GM23338 (cell line): ENCODE data around the gene EIF1AY. TPM values are rescaled to one million over a fixed set of nuclear protein-coding genes. Genes with fewer than 3 reads are reported as not detected.
"Not testable (repeated sequence)": the region's sequence is repeated elsewhere in the genome, so short reads cannot be mapped to it uniquely, and the experiment has no call there.

Source experiments
- ATAC-seq: fragments of 200-7000 bp; cut with Tn5 transposase; 3 replicates; pipeline ENCODE4 v1.9.1; 2020
- DNase-seq: peaks from one replicate; pipeline ENCODE4 v3.0.0-alpha.2; 2015; ENCODE audit warnings: low spot score
- H2AFZ ChIP-seq: fragments of 200-600 bp; sonication (generic); 2 replicates; pipeline ENCODE4 v1.8.0; 2016; ENCODE audit warnings: antibody characterized with exemption, mild to moderate bottlenecking, moderate library complexity
- H3F3A ChIP-seq: fragments of 200-600 bp; sonication (generic); replicated peaks from 2 replicates; pipeline ENCODE4 v1.8.0; 2017; ENCODE audit warnings: antibody characterized with exemption, mixed run types, low read depth
- H3K27ac ChIP-seq: fragments of 200-600 bp; sonication (generic); 2 replicates; pipeline ENCODE4 v1.6.1; 2016; ENCODE audit warnings: low read depth
- H3K27me3 ChIP-seq: fragments of 200-600 bp; sonication (generic); 2 replicates; pipeline ENCODE4 v1.8.0; 2016; ENCODE audit warnings: mild to moderate bottlenecking, mixed run types, moderate library complexity; ENCODE audit not compliant: insufficient read depth
- H3K36me3 ChIP-seq: fragments of 200-600 bp; sonication (generic); 2 replicates; pipeline ENCODE4 v1.8.0; 2016; ENCODE audit warnings: mild to moderate bottlenecking; ENCODE audit not compliant: insufficient read depth
- H3K4me1 ChIP-seq: fragments of 200-600 bp; sonication (generic); 2 replicates; pipeline ENCODE4 v1.8.0; 2016; ENCODE audit warnings: mild to moderate bottlenecking, moderate library complexity; ENCODE audit not compliant: insufficient read depth
- H3K4me2 ChIP-seq: fragments of 200-600 bp; sonication (generic); 2 replicates; pipeline ENCODE4 v1.7.1; 2017; ENCODE audit warnings: mixed run types
- H3K4me3 ChIP-seq: fragments of 200-600 bp; sonication (generic); 2 replicates; pipeline ENCODE4 v1.6.1; 2016; ENCODE audit warnings: mixed run types
- H3K79me2 ChIP-seq: fragments of 200-600 bp; sonication (generic); replicated peaks from 2 replicates; pipeline ENCODE4 v1.8.0; 2017; ENCODE audit warnings: mild to moderate bottlenecking; ENCODE audit not compliant: insufficient read depth
- H3K9me2 ChIP-seq: fragments of 200-600 bp; sonication (generic); 2 replicates; pipeline ENCODE4 v1.8.0; 2017; ENCODE audit not compliant: insufficient read depth
- H4K20me1 ChIP-seq: fragments of 200-600 bp; sonication (generic); replicated peaks from 2 replicates; pipeline ENCODE4 v1.8.0; 2017; ENCODE audit warnings: mild to moderate bottlenecking; ENCODE audit not compliant: insufficient read depth
- H3K27ac Mint-ChIP-seq: 2 replicates; pipeline ENCODE4 v1.8.0; 2020; ENCODE audit warnings: inconsistent platforms, mild to moderate bottlenecking, moderate library complexity, mixed read lengths
- H3K27me3 Mint-ChIP-seq: 3 replicates; pipeline ENCODE4 v1.8.0; 2022; ENCODE audit warnings: low read depth, mild to moderate bottlenecking, moderate library complexity, mixed read lengths, inconsistent platforms; ENCODE audit not compliant: insufficient read depth, poor library complexity
- H3K36me3 Mint-ChIP-seq: 3 replicates; pipeline ENCODE4 v1.8.0; 2021; ENCODE audit warnings: low read depth, mild to moderate bottlenecking, inconsistent platforms, moderate library complexity, mixed read lengths
- H3K4me1 Mint-ChIP-seq: 3 replicates; pipeline ENCODE4 v1.8.0; 2020; ENCODE audit warnings: mild to moderate bottlenecking, inconsistent platforms, mixed read lengths
- H3K4me3 Mint-ChIP-seq: 3 replicates; pipeline ENCODE4 v1.8.0; 2021; ENCODE audit warnings: moderate library complexity, mild to moderate bottlenecking, inconsistent platforms, mixed read lengths
- H3K9me3 Mint-ChIP-seq: 3 replicates; pipeline ENCODE4 v1.8.0; 2020; ENCODE audit warnings: moderate library complexity, mild to moderate bottlenecking, inconsistent platforms, mixed read lengths
- CREB1 ChIP-seq: fragments of 250-450 bp; sonication (Bioruptor Pico); IDR thresholded peaks from 2 replicates; pipeline ENCODE4 v1.5.0; 2020; ENCODE audit warnings: low read depth, mild to moderate bottlenecking, moderate library complexity
- EZH2 ChIP-seq: fragments of 200-600 bp; sonication (generic); IDR thresholded peaks from one replicate; pipeline ENCODE4 v1.8.0; 2017; ENCODE audit warnings: antibody characterized with exemption, mild to moderate bottlenecking, low read depth; ENCODE audit not compliant: unreplicated experiment
- EZH2phosphoT487 ChIP-seq: fragments of 200-600 bp; sonication (generic); IDR thresholded peaks from one replicate; pipeline ENCODE4 v1.8.1; 2018; ENCODE audit warnings: antibody characterized with exemption; ENCODE audit not compliant: unreplicated experiment
- JUNB ChIP-seq: IDR thresholded peaks from one replicate; pipeline ENCODE4 v1.6.1; 2016; ENCODE audit warnings: antibody characterized with exemption; ENCODE audit not compliant: unreplicated experiment
- polyA plus RNA-seq: library from polyadenylated mRNA; unstranded; fragments of >200 nt; fragmentation: Nextera tagmentation; extraction: Ambion mirVana; gene quantifications from 2 replicates; pipeline ENCODE4 v1.2.1, GENCODE V29; 2016
- total RNA-seq: library from RNA; depleted of rRNA; stranded (reverse); fragments of >200 nt; shearing (Covaris generic); gene quantifications from 2 replicates; pipeline ENCODE4 v1.2.3, GENCODE V29; 2014
- TF ChIP-seq, protein P1 (sequence below): IDR thresholded peaks from one replicate; pipeline ENCODE4 v1.6.1; 2018; ENCODE audit warnings: antibody characterized with exemption; ENCODE audit not compliant: unreplicated experiment

Gene EIF1AY
- total and polyA plus RNA-seq, 2 experiments from 2014 or later, result 31.3 to 93.0 TPM

DNA sequence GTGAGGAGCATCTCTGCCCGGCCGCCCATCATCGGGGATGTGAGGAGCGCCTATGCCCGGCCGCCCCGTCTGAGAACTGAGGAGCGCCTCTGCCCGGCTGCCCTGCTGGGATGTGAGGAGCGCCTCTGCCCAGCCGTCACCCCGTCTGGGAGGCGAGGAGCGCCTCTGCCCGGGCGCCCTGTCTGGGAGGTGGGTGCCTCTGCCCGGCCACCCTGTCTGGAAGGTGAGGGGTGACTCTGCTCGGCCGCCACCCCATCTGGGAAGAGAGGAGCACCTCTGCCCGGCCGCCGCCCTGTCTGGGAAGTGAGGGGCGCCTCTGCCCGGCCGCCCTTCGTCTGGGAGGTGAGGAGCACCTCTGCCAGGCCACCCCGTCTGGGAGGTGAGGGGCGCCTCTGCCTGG is 23.7 kb upstream of the EIF1AY start (continued):
- TF ChIP-seq, protein P1, sequence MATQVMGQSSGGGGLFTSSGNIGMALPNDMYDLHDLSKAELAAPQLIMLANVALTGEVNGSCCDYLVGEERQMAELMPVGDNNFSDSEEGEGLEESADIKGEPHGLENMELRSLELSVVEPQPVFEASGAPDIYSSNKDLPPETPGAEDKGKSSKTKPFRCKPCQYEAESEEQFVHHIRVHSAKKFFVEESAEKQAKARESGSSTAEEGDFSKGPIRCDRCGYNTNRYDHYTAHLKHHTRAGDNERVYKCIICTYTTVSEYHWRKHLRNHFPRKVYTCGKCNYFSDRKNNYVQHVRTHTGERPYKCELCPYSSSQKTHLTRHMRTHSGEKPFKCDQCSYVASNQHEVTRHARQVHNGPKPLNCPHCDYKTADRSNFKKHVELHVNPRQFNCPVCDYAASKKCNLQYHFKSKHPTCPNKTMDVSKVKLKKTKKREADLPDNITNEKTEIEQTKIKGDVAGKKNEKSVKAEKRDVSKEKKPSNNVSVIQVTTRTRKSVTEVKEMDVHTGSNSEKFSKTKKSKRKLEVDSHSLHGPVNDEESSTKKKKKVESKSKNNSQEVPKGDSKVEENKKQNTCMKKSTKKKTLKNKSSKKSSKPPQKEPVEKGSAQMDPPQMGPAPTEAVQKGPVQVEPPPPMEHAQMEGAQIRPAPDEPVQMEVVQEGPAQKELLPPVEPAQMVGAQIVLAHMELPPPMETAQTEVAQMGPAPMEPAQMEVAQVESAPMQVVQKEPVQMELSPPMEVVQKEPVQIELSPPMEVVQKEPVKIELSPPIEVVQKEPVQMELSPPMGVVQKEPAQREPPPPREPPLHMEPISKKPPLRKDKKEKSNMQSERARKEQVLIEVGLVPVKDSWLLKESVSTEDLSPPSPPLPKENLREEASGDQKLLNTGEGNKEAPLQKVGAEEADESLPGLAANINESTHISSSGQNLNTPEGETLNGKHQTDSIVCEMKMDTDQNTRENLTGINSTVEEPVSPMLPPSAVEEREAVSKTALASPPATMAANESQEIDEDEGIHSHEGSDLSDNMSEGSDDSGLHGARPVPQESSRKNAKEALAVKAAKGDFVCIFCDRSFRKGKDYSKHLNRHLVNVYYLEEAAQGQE, result no peak

DNA sequence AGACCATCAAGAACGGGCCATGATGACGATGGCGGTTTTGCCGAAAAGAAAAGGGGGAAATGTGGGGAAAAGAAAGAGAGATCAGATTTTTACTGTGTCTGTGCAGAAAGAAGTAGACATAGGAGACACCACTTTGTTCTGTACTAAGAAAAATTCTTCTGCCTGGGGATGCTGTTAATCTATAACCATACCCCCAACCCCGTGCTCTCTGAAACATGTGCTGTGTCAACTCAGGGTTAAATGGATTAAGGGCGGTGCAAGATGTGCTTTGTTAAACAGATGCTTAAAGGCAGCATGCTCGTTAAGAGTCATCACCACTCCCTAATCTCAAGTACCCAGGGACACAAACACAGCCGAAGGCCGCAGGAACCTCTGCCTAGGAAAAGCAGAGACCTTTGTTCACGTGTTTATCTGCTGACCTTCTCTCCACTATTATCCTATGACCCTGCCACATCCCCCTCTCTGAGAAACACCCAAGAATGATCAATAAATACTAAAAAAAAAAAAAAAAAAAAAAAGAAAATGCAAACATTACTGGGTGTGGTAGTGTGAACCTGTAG is 22.7 kb upstream of the EIF1AY start:
- H3F3A ChIP-seq, H3K4me2 ChIP-seq, H2AFZ ChIP-seq, H3K27me3 ChIP-seq, DNase-seq, H3K36me3 ChIP-seq, H4K20me1 ChIP-seq, H3K9me2 ChIP-seq, H3K27ac ChIP-seq, H3K4me3 Mint-ChIP-seq, H3K4me1 ChIP-seq, ATAC-seq, H3K27me3 Mint-ChIP-seq, H3K27ac Mint-ChIP-seq, H3K4me3 ChIP-seq, H3K79me2 ChIP-seq, H3K36me3 Mint-ChIP-seq, H3K4me1 Mint-ChIP-seq: not testable (repeated sequence)
- peaks cover 46% of the 10 kb centered on the region for H3K9me3 Mint-ChIP-seq

DNA sequence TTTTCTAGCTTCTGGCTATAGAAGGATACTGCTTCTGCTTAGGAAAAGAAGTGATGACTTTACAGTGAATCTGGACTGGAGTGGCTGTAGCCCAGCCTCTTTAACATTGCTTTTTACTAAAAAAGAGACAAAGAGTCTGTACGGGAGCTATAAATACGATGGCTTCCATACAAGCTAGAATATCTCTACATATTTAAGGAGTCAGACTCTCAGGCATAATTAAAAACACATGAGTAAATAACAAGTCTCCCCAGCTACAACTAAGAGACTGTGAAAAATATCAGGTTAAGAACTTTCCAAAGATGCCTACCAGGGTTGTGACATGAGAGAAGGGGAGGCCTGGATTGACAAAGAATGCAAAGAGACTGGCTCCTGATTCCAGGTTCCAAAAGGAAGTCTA is 19.8 kb upstream of the EIF1AY start:
- Mint-ChIP-seq H3K36me3 (no peaks in the 10 kb centered on the region), H3K9me3 (peaks cover 43% of the 10 kb centered on the region), H3K4me1 (no peaks in the 10 kb centered on the region), H3K27me3 (no peaks in the 10 kb centered on the region), H3K4me3 (no peak overlapping the region), H3K27ac (no peak overlapping the region)
- Histone ChIP-seq H3K9me2 (no peaks in the 10 kb centered on the region), H3K4me2 (no peak overlapping the region), H3K79me2 (no peaks in the 10 kb centered on the region), H3K4me3 (no peak overlapping the region), H3K27ac (no peak overlapping the region), H3F3A (no peaks in the 10 kb centered on the region), H2AFZ (no peak overlapping the region), H3K36me3 (no peaks in the 10 kb centered on the region), H3K4me1 (no peaks in the 10 kb centered on the region), H4K20me1 (no peaks in the 10 kb centered on the region), H3K27me3 (no peaks in the 10 kb centered on the region)
- DNase-seq (no peak), ATAC-seq (no peak)
- no peak for TF ChIP-seq CREB1 (CRISPR knock-in tag)
- TF ChIP-seq JUNB, result no peak
- TF ChIP-seq EZH2phosphoT487, result no peak
- TF ChIP-seq EZH2, result no peak

DNA sequence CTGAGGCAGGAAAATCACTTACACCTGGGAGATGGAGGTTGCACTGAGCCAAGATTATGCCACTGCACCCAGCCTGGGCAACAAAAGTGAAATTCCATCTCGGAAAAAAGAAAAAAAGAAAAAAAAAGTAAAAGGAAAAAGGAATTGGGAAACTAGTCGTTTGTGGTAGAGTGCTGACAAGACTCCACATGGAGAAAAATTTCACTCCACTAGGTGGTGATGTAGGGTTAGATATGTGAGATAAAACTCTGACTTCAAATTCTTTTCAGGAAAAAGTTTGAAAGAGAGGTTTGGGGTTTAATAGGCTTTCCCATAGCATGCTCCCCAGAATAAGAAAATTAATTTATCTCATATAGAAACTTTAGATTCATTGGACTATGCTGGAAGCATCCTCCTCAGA is 16.9 kb upstream of the EIF1AY start:
- DNase-seq, result no peak
- H3K27ac ChIP-seq, result no peak overlapping the region
- no peak overlapping the region for H2AFZ ChIP-seq
- no peaks in the 10 kb centered on the region for H3K36me3 Mint-ChIP-seq
- H3K4me2 ChIP-seq, result no peak overlapping the region
- H3K9me3 Mint-ChIP-seq, result peaks cover 28% of the 10 kb centered on the region
- H3K4me3 Mint-ChIP-seq, result no peak overlapping the region
- TF ChIP-seq EZH2phosphoT487, result no peak
- no peak for TF ChIP-seq EZH2
- H3F3A ChIP-seq, result no peaks in the 10 kb centered on the region
- H4K20me1 ChIP-seq, result no peaks in the 10 kb centered on the region
- no peak overlapping the region for H3K4me3 ChIP-seq
- no peaks in the 10 kb centered on the region for H3K79me2 ChIP-seq
- H3K4me1 ChIP-seq, result no peaks in the 10 kb centered on the region
- ATAC-seq, result no peak
- no peak overlapping the region for H3K27ac Mint-ChIP-seq
- H3K27me3 ChIP-seq, result no peaks in the 10 kb centered on the region
- H3K27me3 Mint-ChIP-seq, result no peaks in the 10 kb centered on the region
- no peaks in the 10 kb centered on the region for H3K36me3 ChIP-seq
- H3K4me1 Mint-ChIP-seq, result no peaks in the 10 kb centered on the region
- no peaks in the 10 kb centered on the region for H3K9me2 ChIP-seq
